NCI-H510A (cell line): ENCODE results near the gene KCNIP3.
"Not testable (repeated sequence)": the region's sequence is repeated elsewhere in the genome, so short reads cannot be mapped to it uniquely, and the experiment has no call there.

Experiments
- DNase-seq: peaks from one replicate; lab custom pipeline; 2025; lab: John Stamatoyannopoulos, UW

KCNIP3 gene

DNA sequence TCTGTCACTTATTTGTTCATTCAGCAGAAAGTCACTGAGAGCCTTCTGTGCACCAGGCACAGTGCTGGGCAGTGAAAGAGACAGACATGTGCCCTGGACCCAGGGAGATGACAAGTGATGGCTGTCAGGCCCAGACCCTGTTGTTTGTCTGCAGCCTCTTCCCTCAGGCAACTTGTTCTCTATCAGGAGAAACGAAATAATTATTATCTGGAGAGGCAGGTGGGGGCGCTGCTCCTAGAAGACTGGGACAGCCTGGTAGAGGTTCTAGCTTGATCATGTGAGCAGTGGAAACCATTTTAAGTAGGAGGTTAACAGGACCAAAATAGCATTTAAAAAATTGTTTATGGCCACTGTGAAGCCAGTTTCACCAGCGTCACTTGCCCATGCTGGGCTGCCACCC, 107.5 kb downstream of the KCNIP3 start:
- not testable (repeated sequence) for DNase-seq

DNA sequence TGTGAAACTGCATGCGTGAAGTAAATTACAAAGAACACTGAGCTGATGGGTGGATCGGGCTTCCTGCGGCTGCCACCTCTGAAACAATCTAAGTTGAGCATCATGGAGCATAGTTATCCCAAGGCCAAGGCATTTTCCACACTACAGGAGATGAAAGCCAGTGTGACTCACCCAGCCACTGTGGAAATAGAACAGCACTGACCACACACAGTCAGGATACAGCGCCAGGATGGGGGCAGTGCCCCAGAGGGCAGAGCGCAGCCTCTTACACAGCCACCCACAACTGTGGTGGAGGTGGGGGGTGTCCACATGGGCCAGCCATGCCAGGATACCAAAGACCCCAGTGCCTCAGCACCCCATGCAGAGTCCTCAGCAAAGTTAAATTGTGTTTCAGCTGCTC, 114.1 kb downstream of the KCNIP3 start:
- DNase-seq, result not testable (repeated sequence)

DNA sequence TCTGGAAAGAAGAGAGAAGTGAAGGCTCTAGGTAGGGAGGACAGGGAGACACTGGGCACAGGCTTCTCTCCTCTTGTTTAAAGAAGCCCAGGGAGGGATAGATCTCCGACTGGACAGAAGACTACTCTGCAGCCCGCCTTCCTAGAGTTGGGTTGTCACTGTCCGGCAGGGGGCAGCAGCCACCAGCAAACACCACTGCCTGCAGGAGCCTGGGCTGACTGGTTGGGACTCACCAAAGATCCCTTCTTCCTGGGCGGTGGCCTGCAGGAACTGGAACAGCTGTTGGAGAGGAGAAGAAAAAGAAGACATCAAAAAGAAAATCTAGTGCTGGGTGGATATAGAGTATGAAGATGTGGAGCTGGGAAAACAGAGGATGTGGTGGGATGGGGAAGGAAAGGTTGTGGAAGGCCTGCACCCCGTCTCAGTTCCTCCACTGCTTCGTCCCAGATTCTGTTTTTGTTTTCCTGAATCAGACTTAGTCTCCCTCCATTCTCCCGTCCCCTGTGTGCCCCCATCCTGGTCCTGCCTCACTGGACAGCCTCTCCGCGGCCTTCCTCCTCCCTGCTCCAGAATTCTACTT, 117.0 kb downstream of the KCNIP3 start:
- DNase-seq, result not testable (repeated sequence)

DNA sequence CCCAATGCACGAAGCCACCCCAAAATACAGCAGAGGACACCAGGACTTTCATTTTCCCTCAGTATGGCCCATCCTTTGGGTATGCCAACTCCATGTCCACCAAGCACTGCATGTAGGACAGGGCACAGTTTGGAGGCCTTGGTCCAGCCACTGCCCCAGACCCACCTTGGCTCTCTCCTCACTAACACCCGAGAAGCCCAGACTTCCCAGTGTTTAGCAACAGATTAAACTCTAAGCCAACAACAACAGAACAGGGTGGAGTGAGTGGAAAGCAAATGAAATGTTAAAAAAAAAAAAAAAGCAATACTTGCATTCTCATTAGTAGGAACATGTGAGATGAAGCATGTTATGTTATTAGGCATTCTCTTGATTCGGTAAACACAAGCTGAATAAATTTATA, 118.0 kb downstream of the KCNIP3 start:
- DNase-seq, result not testable (repeated sequence)

DNA sequence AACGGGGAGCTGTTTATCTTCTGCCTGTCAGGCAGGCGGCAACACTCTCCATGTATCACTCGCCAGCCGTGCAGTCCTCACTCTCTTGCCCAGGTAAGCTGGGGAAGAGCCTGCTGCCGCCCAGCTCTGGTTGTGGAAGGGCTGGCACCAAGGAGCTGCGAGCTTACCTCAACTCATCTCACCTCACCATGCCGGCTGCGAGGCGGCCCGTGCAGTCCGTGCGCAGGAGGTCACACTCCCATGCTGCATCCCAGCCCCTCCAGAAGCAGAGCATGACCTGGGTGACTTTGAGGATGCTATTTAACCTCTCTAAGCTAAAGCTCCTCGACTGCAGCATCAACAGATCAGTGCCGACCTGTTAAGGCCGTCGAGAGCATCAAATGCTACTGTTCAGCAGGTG, 118.4 kb downstream of the KCNIP3 start:
- DNase-seq, result not testable (repeated sequence)

DNA sequence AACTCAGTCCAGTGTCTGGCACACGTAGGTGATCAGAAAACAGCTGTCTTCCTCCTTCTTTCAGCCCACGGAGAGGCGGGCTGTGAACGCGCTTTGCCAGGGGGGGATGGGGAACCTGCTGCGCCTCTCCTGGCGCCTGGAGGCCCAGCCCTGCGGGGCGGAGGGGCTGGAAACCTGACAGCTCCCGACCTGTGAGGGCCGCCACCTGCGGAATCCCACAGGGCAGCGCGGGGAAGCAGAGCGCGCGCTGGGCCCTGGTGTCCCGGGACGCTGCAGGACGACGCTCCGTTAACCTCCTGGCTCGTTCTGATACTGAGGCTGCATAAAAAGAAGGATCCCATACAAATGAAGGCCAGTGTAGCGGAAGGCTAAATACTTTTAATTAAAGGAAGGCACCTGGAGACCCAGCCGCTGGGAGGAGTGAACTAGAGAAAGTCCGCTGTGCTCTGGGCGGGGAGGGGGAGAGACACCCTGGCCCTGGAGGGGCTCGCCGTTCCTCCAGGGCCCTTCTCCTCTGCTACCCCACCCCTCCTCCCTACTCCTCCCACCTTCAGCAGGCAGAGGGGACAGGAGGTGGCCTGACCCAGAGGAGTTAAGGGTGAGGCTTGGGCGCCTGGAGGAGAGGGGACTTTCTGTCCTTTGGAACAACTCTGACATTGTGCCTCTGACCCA, 130.2 kb downstream of the KCNIP3 start:
- DNase-seq, result not testable (repeated sequence)

DNA sequence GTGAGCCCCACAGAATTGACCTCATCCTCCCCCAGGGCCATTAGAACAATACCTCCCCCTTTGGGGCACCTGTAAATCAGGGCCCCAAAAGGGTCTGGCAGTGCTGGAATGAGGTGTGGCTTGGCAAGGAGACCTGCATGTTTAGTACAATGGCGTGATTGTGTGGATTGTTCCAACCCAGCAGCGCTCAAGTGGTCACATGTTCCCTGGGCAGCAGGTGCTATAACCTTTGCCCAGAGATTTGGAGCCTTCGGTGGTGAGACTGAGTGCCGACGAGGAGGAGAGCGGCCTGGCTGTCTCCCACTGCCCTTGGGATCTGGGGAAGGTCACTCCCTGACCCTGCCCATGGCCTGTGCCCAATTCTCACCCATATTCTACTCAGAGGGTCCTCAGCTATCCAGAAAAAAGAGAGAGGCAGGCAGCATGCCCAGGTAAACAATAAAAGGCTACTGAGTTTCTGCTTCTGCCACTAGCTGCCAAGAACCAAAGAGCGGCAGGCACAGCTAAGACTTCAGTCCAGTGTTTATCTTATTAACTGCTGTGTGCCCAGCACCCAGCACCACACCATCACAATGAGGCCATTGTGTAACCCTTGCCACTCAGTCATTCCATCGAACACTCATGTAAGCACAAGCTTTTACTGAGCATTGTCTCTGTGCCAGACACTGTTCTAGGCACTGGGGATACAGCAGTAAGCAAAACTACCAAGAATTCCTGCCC, 132.8 kb downstream of the KCNIP3 start:
- DNase-seq, result not testable (repeated sequence)

DNA sequence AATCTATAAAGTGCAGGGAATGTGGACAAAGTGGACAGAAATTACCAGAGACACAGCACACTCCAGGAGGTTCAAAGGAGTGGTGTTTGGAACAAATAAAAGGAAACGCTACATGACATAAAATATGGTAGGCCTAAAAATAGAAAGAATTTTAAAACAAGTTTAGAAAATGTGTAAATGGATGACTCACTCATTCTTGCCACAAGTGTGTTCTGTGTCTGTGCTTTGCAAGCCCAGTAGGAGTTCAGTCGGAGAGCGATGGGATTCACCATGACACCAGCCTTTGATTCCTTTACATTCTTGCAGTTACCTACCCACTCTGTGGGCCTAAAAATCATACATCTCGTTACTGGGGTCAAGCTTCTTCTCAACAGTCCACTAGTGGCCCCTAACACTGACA, 136.2 kb downstream of the KCNIP3 start:
- DNase-seq, result not testable (repeated sequence)

DNA sequence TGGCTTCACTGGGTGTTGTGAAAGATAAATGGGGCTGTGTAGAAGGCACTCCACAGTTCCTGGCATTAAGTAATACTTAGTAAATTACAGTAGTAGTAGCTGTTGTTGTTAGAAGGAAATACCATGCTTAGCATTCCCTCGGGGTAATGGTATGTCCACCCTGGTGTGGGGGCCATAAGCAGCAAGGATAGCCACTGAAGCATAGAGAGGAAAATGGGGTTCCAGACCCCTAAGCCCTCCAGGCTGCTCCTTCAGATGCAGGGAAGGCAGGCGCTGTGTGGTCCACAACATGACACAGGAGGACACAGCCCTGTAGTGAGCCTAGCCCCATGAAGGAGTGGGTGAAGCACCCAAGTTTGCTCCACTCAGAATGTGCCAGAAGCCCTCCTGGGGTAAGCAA, 136.8 kb downstream of the KCNIP3 start:
- not testable (repeated sequence) for DNase-seq

DNA sequence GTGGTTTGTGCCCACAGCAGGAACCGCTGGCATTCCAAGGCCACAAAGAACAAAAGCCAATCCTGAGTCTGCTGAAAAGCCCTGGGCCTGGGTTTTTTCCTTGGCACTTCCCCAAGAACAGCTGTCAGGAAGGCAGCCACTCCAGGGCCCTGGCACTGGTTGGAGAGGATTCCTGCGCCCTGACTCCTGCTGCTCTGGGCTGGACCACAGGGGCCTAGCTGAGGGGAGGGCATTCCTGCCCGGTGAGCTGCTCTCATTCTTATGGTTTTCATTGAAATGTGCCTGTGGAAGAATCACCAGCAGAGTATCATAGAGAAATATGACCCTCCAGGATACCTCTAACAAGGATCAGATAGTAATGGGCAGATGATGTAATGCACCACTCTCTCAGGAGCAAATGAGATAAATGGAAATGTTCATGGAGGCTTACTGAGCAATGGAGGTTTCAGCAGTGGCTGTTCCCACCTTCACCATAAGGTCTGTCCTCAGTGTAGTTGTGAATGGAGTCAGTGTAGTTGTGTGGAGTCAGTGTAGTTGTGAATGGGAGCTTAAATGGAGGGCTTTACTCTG, 137.4 kb downstream of the KCNIP3 start:
- not testable (repeated sequence) for DNase-seq

DNA sequence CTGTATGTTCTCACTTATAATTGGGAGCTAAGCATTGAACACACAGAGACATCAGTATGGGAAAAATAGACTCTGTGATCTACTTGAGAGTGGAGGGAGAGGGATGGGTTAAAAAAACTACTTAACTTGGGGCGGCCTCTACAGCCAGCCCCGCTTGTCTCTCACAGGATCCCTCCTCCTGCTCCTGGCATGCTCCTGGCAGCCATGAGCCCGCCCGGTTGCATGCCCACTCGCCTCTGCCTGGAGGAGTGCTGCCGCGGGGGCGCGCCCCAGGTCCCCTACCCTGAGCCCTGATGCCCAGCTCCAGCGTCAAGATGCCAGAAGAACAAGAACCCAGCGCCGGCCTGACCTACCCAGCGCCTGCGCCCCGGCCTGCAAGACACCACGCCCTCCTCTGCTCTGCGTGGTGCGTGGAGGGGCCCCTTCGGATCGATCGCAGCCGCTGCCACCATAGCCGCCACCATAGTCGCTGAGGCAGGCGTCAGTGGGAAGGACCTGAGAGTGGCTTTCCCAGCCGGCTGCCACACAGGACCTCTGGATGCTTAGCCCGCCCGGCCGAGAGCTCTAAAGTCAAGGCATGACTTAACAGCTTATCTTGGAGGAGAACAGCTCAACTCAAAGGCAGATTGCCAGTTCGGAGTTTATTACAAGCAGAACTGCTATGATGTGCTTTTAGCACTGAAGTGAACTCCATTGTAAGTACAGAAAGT, 138.2 kb downstream of the KCNIP3 start:
- DNase-seq, result not testable (repeated sequence)
